Nephron progenitor cell (in vitro differentiated cells): ENCODE measurements around the gene MGAT5B.

Experiments used
- DNase-seq: peaks from one replicate; pipeline ENCODE4 v3.0.0; 2021
- H3K27ac Mint-ChIP-seq: 2 replicates; pipeline ENCODE4 v1.8.0; 2021; ENCODE audit warnings: mild to moderate bottlenecking, moderate library complexity, mixed read lengths
- H3K27me3 Mint-ChIP-seq: 2 replicates; pipeline ENCODE4 v1.8.0; 2021; ENCODE audit warnings: mild to moderate bottlenecking, low read depth, mixed read lengths; ENCODE audit not compliant: poor library complexity
- H3K36me3 Mint-ChIP-seq: 2 replicates; pipeline ENCODE4 v1.8.0; 2021; ENCODE audit warnings: low read depth, mixed read lengths
- H3K4me1 Mint-ChIP-seq: 2 replicates; pipeline ENCODE4 v1.8.0; 2021; ENCODE audit warnings: mixed read lengths
- H3K4me3 Mint-ChIP-seq: 2 replicates; pipeline ENCODE4 v1.8.0; 2021; ENCODE audit warnings: mild to moderate bottlenecking, moderate library complexity, mixed read lengths
- H3K9me3 Mint-ChIP-seq: 2 replicates; pipeline ENCODE4 v1.8.0; 2021; ENCODE audit warnings: mild to moderate bottlenecking, moderate library complexity, mixed read lengths
- CTCF ChIP-seq: fragments of 200-600 bp; sonication (generic); IDR thresholded peaks from 2 replicates; pipeline ENCODE4 v1.5.0; 2021; ENCODE audit warnings: antibody characterized with exemption

Gene MGAT5B

GRCh38 chr17:76937238-76937637 lies 69.0 kb downstream of the MGAT5B start:
- no peak for DNase-seq
- H3K4me3 Mint-ChIP-seq: no peak overlapping the region
- no peaks in the 10 kb centered on the region for H3K36me3 Mint-ChIP-seq
- H3K27me3 Mint-ChIP-seq: peaks cover 12% of the 10 kb centered on the region
- no peaks in the 10 kb centered on the region for H3K9me3 Mint-ChIP-seq
- peaks cover 17% of the 10 kb centered on the region for H3K4me1 Mint-ChIP-seq
- H3K27ac Mint-ChIP-seq: no peak overlapping the region
- no peak for TF ChIP-seq CTCF

- TF ChIP-seq CTCF: no peak
- Mint-ChIP-seq H3K9me3 (no peaks in the 10 kb centered on the region), H3K27me3 (peaks cover 11% of the 10 kb centered on the region), H3K4me1 (peaks cover 18% of the 10 kb centered on the region), H3K27ac (no peak overlapping the region), H3K36me3 (no peaks in the 10 kb centered on the region), H3K4me3 (no peak overlapping the region)
- no peak for DNase-seq
Measured at GRCh38 chr17:76938009-76938408, 69.8 kb downstream of the MGAT5B start.

GRCh38 chr17:76940295-76940694 lies 72.1 kb downstream of the MGAT5B start:
- H3K27ac Mint-ChIP-seq: no peak overlapping the region
- no peak for DNase-seq
- no peaks in the 10 kb centered on the region for H3K36me3 Mint-ChIP-seq
- no peak overlapping the region for H3K4me3 Mint-ChIP-seq
- no peak for TF ChIP-seq CTCF
- H3K9me3 Mint-ChIP-seq: no peaks in the 10 kb centered on the region
- peaks cover 7% of the 10 kb centered on the region for H3K27me3 Mint-ChIP-seq
- peaks cover 21% of the 10 kb centered on the region for H3K4me1 Mint-ChIP-seq

- peaks cover 7% of the 10 kb centered on the region for H3K27me3 Mint-ChIP-seq
- H3K4me3 Mint-ChIP-seq: no peak overlapping the region
Measured at GRCh38 chr17:76940738-76941350, 72.6 kb downstream of the MGAT5B start.

GRCh38 chr17:76943202-76943601 lies 75.0 kb downstream of the MGAT5B start:
- H3K36me3 Mint-ChIP-seq: no peaks in the 10 kb centered on the region
- DNase-seq: no peak
- H3K4me1 Mint-ChIP-seq: peaks cover 21% of the 10 kb centered on the region
- TF ChIP-seq CTCF: no peak
- no peaks in the 10 kb centered on the region for H3K9me3 Mint-ChIP-seq
- peaks cover 7% of the 10 kb centered on the region for H3K27me3 Mint-ChIP-seq
- no peak overlapping the region for H3K4me3 Mint-ChIP-seq
- no peak overlapping the region for H3K27ac Mint-ChIP-seq

More at GRCh38 chr17:76940738-76941350, 72.6 kb downstream of the MGAT5B start:
- Mint-ChIP-seq H3K9me3 (no peaks in the 10 kb centered on the region), H3K27ac (no peak overlapping the region), H3K36me3 (no peaks in the 10 kb centered on the region), H3K4me1 (peaks cover 21% of the 10 kb centered on the region)
- no peak for DNase-seq
- no peak for TF ChIP-seq CTCF

- TF ChIP-seq CTCF: no peak
- DNase-seq: no peak
- no peaks in the 10 kb centered on the region for H3K9me3 Mint-ChIP-seq
- peaks cover 7% of the 10 kb centered on the region for H3K27me3 Mint-ChIP-seq
- H3K4me1 Mint-ChIP-seq: peaks cover 21% of the 10 kb centered on the region
- no peak overlapping the region for H3K27ac Mint-ChIP-seq
- no peak overlapping the region for H3K4me3 Mint-ChIP-seq
- H3K36me3 Mint-ChIP-seq: no peaks in the 10 kb centered on the region
Measured at GRCh38 chr17:76943781-76944213, 75.6 kb downstream of the MGAT5B start.
